Mucosa of descending colon (tissue), 3 donors: ENCODE data around the gene BTD. TPM values are rescaled to one million over a fixed set of nuclear protein-coding genes. Genes with fewer than 3 reads are reported as not detected.

Experiments used
- ATAC-seq: fragments of 200-7000 bp; cut with Tn5 transposase; one replicate; pipeline ENCODE4 v1.9.1; 2020; ENCODE audit warnings: mild to moderate bottlenecking, moderate library complexity
- DNase-seq, 3 donors: peaks; one replicate each; pipeline ENCODE4 v3.0.0-alpha.2; 2020
- H3K36me3 ChIP-seq: fragments of 200-600 bp; one replicate; pipeline ENCODE4 v1.8.0; 2021; ENCODE audit warnings: low read depth, mild to moderate bottlenecking
- H3K4me1 ChIP-seq: fragments of 200-600 bp; one replicate; pipeline ENCODE4 v1.8.0; 2021; ENCODE audit warnings: low read depth, mild to moderate bottlenecking
- H3K4me3 ChIP-seq: fragments of 200-600 bp; one replicate; pipeline ENCODE4 v1.8.0; 2021; ENCODE audit warnings: mild to moderate bottlenecking
- H3K9me3 ChIP-seq: fragments of 200-600 bp; one replicate; pipeline ENCODE4 v1.8.0; 2021; ENCODE audit warnings: mild to moderate bottlenecking
- CTCF ChIP-seq: fragments of 200-600 bp; IDR thresholded peaks from one replicate; pipeline ENCODE4 v1.8.0; 2022; ENCODE audit warnings: antibody characterized with exemption, mild to moderate bottlenecking
- intact Hi-C, 2 donors: fragments of 100-400 bp; cut with DNase I in 1 of 2; cut with micrococcal nuclease in 1 of 2; formaldehyde crosslinking; loops; one replicate each; pipeline versions ENCODE4 v1.11.0 to v1.11.1; 2022; cut with DNase I, micrococcal nuclease
- total RNA-seq, 3 donors: library from RNA; stranded (reverse); fragmentation: NEBNext Ultra II Directional in 2 of 3; extraction: Animal tissue kit (Norgen Biotek cat#: 25700) in 2 of 3; gene quantifications; one replicate each; pipeline versions ENCODE4 v1.2.1 to v1.2.4, GENCODE V29; 2021 to 2023
- donor health status: DM: no; HTN: no; CAD: no; lungs with moderate emphysema.
- donor health status: DM: no; HTN: no; CAD: no.
- donor health status: DM: no; HTN: yes; CAD: no.

The BTD gene
- total RNA-seq, 3 donors from 2014 or later, result 22.6 to 32.5 (median 26.6) TPM

- H3K4me1 ChIP-seq, result peaks cover 9% of the 10 kb centered on the region
- no peak for TF ChIP-seq CTCF
- DNase-seq (no peak), ATAC-seq (no peak)
- H3K36me3 ChIP-seq, result no peaks in the 10 kb centered on the region
- intact Hi-C loops, result no loop called here
- no peaks in the 10 kb centered on the region for H3K9me3 ChIP-seq
- no peak overlapping the region for H3K4me3 ChIP-seq
Observed at GRCh38 chr3:15649341-15649740, 47.8 kb downstream of the BTD start.

GRCh38 chr3:15649858-15650257, 48.3 kb downstream of the BTD start:
- no peak overlapping the region for H3K4me3 ChIP-seq

GRCh38 chr3:15651396-15651795, 49.9 kb downstream of the BTD start:
- Histone ChIP-seq H3K4me3 (no peak overlapping the region), H3K36me3 (no peaks in the 10 kb centered on the region), H3K4me1 (peaks cover 7% of the 10 kb centered on the region), H3K9me3 (peaks cover 11% of the 10 kb centered on the region)
- DNase-seq (no peak), ATAC-seq (no peak)
- intact Hi-C loops, result no loop called here
- TF ChIP-seq CTCF, result no peak

More at GRCh38 chr3:15649858-15650257, 48.3 kb downstream of the BTD start:
- no peak for TF ChIP-seq CTCF
- Histone ChIP-seq H3K4me1 (peaks cover 9% of the 10 kb centered on the region), H3K36me3 (no peaks in the 10 kb centered on the region), H3K9me3 (no peaks in the 10 kb centered on the region)
- no peak for ATAC-seq
- DNase-seq, result no peak
- intact Hi-C loops, result no loop called here

- no peaks in the 10 kb centered on the region for H3K36me3 ChIP-seq
- intact Hi-C loops, result no loop called here
- H3K9me3 ChIP-seq, result peaks cover 26% of the 10 kb centered on the region
- H3K4me1 ChIP-seq, result no peaks in the 10 kb centered on the region
- ATAC-seq (no peak), DNase-seq (no peak)
- no peak overlapping the region for H3K4me3 ChIP-seq
- no peak for TF ChIP-seq CTCF
Observed at GRCh38 chr3:15653321-15653720, 51.8 kb downstream of the BTD start.

GRCh38 chr3:15654127-15654526, 52.6 kb downstream of the BTD start:
- Histone ChIP-seq H3K4me1 (no peaks in the 10 kb centered on the region), H3K9me3 (peaks cover 26% of the 10 kb centered on the region), H3K4me3 (no peak overlapping the region), H3K36me3 (no peaks in the 10 kb centered on the region)
- ATAC-seq (no peak), DNase-seq (no peak)
- intact Hi-C loops, result no loop called here
- no peak for TF ChIP-seq CTCF

- Histone ChIP-seq H3K4me1 (no peaks in the 10 kb centered on the region), H3K9me3 (peaks cover 26% of the 10 kb centered on the region), H3K36me3 (no peaks in the 10 kb centered on the region), H3K4me3 (no peak overlapping the region)
- ATAC-seq (no peak), DNase-seq (no peak)
- intact Hi-C loops, result no loop called here
- no peak for TF ChIP-seq CTCF
Observed at GRCh38 chr3:15654891-15655290, 53.3 kb downstream of the BTD start.
